SK-N-DZ (cell line): ENCODE data around the gene MSANTD2.

Source experiments
- DNase-seq: peaks from one replicate; pipeline ENCODE4 v3.0.0-alpha.2; 2015; ENCODE audit warnings: low spot score

Gene MSANTD2

GRCh38 chr11:124737638-124738305 is 62.4 kb downstream of the MSANTD2 start:
- no peak for DNase-seq

- DNase-seq = no peak
Measured at GRCh38 chr11:124736736-124737135, 63.5 kb downstream of the MSANTD2 start.

GRCh38 chr11:124732230-124732629 is 68.0 kb downstream of the MSANTD2 start:
- DNase-seq = no peak

DNA sequence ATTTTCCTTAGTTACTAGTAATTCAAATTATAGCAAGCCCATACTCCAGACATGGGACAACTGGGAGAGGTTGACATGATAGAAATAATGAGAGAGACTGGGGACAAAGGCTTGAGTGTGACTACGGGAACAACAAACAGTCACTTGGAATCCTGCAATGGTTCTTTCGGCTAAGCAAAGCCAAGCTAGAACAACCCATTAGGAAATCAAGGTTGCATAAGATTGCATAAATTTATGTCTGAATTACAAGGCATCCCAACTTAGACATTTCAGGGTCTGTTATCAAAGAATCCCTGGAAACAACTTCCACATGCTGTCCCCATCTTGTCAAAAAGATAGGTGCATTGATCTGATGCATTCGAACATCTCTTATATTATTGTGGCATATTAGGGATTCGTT is 70.6 kb downstream of the MSANTD2 start:
- DNase-seq = no peak

DNA sequence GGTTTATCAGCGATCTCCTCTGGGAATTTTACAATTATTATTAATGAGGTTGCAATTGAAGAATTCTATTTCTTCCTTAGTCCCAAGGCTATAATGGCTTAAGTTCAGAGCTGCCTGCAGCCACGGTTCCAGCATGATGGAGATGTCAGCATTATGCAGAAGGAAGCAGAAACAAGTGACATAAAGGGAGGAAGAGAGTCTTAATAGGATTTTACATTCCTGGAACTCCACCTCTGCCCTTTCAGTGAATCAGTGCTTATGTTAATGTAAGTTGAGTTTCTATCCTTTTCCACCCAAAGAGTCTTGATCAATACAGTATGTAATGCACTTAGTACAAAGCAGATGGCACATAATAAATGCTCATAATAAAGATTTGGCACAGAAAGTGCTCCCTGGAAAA is 72.1 kb downstream of the MSANTD2 start:
- DNase-seq = no peak

DNA sequence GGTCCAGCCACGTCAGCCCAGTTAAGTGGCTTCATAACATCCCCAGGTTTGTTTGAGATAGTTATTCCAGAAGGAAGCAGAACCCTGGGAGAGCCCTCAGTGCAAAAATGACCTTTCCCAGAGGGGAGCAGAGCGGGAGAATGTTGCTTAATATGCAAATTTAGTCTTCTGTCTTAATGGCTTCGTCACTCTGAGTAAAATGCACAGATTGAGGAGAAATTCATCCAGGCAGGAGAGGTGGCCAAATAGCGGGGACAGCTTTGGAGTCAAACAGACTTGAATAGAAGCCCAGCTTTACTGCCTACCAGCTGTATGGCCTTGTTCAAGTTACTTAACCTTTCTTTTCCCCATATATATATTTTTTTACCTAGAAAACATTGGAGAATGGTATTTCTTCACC is 72.7 kb downstream of the MSANTD2 start:
- DNase-seq = no peak

DNA sequence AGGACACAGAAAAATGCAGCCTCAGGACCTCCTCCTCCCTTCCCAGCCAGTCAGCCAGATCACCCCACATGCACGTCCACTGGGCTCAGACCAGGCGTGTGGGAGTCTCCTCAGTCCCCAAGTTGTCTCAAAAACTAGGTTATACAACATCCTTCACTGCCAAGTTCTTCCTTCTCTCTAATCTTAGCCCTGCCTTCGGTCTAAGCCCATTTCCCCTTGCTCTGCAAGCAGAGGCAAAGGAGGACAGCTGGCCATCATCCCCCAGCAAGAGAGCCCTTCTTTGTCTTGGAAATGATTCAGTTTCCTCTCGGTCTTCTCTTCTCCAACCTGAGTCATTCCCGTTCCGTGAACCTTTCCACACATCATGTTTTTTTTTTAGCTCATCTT is 74.5 kb downstream of the MSANTD2 start:
- no peak for DNase-seq

DNA sequence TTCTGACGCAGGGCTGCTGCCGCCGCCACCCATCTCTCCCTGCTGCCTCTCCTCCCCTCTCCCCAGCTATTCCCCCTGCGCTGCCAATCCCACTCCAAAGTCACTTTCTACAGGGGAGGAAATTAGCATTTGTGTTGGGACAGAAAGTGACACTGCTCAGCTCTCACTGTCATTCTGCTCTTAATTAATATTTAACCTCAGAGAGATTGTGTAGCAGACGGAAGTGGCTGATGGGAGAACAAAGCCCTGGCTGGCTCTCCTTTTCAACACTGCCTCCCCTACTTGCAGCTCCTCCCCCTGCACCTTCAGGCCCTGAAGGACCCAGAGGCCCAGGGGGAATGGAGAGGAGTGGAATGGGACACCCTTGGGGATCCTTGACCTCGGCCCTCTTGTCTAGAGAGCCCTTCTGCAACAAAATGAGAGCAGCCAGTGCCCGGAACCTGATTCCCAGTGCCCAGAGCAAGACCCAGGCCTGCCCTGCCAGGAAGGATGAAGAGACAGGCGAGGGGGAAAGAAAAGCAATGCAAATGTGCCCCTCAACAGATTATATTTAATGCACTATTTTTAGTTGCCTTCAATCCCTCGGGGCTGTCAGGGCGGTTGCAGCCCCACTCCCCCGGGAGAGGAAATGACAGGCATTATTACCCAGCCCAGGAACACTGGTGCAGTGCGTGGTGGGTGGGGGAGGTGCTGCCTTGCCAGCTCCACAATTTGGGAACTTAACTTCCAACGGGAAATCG is 75.1 kb downstream of the MSANTD2 start:
- DNase-seq = no peak

DNA sequence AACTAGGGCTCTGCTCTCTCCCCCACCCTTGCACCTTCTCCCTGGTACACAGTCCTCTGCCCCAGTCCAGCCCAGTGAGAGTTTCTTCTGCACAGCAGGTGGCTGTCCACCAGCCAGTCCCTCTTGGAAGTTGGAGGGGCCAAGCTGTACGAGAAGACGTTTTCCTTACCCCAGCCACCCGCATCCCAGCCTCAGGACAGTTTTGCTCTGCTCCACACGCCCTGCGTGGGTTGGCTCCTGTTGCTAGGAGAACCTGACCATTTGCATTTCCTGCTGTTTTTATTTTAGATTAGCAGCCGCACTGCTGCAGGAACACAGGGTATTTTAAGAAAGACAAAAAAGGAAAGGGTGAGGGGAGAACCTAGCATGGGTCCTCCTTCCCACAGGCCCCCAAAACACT is 78.0 kb downstream of the MSANTD2 start:
- DNase-seq = no peak

- no peak for DNase-seq
Measured at GRCh38 chr11:124719534-124719933, 80.7 kb downstream of the MSANTD2 start.

DNA sequence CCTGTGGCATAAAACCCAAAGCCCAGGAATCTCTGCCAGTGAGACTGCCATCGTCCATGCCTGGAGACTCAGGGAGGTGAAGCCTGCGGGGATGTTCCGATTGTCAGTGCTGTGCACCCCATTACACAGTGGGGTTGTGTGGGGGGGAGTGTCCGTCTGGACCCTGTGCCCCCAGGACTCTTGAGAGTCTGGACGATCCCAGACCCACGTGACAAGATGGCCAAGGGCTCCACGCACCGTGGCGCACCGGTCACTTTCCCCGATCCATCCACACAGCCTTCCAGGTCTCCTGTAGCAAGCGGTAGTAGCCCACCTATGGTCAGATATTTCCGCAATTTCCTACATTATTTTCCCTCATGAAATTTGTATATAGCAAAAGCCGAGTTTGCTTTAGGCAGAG is 81.4 kb downstream of the MSANTD2 start:
- DNase-seq = no peak

- DNase-seq = no peak
Measured at GRCh38 chr11:124717786-124718651, 82.2 kb downstream of the MSANTD2 start.

DNA sequence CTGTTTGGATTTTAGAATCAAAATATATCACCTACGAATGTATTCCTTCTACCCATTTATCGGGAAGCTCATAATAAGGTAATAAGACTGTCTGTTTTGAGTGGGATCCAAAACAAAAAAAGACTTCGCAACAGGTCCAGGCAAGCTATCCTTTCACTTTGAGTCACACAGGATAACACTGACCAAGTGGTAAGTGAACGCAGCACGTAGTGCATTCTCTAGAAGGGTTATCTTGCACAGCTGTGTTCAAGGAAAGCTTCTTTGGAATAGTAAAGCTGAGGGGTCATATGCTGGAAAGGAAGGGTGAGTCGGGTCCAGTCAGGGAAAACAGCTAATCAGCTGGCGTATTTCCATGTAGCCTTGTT is 82.8 kb downstream of the MSANTD2 start:
- DNase-seq = no peak

- DNase-seq = no peak
Measured at GRCh38 chr11:124716591-124716990, 83.6 kb downstream of the MSANTD2 start.
